ENCODE results near the gene MRAP2.

Gene MRAP2

GRCh38 chr6:84033523-84034451, at the start of gene MRAP2:
MRAP2 (plus strand) TSS chr6:84033772; CDS start chr6:84055319, 21,547 bp downstream.
- peak; percentile 36 for DNase-seq (ENCODE audit: low read depth)

- DNase-seq (ENCODE audit: low read depth), result no peak
Measured at GRCh38 chr6:83984411-83984810, 49.2 kb upstream of the MRAP2 start.

- no peak for DNase-seq (ENCODE audit: low read depth)
Measured at GRCh38 chr6:83985308-83985713, 48.3 kb upstream of the MRAP2 start.

- no peak for DNase-seq (ENCODE audit: low read depth)
Measured at GRCh38 chr6:83985715-83986114, 47.9 kb upstream of the MRAP2 start.

GRCh38 chr6:83998021-83998584, 35.5 kb upstream of the MRAP2 start:
- DNase-seq (ENCODE audit: low read depth), result no peak

GRCh38 chr6:84001119-84001518, 32.5 kb upstream of the MRAP2 start:
- no peak for DNase-seq (ENCODE audit: low read depth)

GRCh38 chr6:84002226-84002625, 31.3 kb upstream of the MRAP2 start:
- no peak for DNase-seq (ENCODE audit: low read depth)

GRCh38 chr6:84003131-84003530, 30.4 kb upstream of the MRAP2 start:
- no peak for DNase-seq (ENCODE audit: low read depth)

- DNase-seq (ENCODE audit: low read depth), result no peak
Measured at GRCh38 chr6:84003654-84004053, 29.9 kb upstream of the MRAP2 start.

GRCh38 chr6:84007871-84008270, 25.7 kb upstream of the MRAP2 start:
- DNase-seq (ENCODE audit: low read depth), result no peak

- DNase-seq (ENCODE audit: low read depth), result no peak
Measured at GRCh38 chr6:84013354-84013753, 20.2 kb upstream of the MRAP2 start.

- no peak for DNase-seq (ENCODE audit: low read depth)
Measured at GRCh38 chr6:84013931-84014330, 19.6 kb upstream of the MRAP2 start.

GRCh38 chr6:84016029-84016428, 17.5 kb upstream of the MRAP2 start:
- no peak for DNase-seq (ENCODE audit: low read depth)

GRCh38 chr6:84017709-84018452, 15.7 kb upstream of the MRAP2 start:
- DNase-seq (ENCODE audit: low read depth), result no peak

- no peak for DNase-seq (ENCODE audit: low read depth)
Measured at GRCh38 chr6:84018453-84019061, 15.0 kb upstream of the MRAP2 start.

GRCh38 chr6:84019141-84019841, 14.3 kb upstream of the MRAP2 start:
- DNase-seq (ENCODE audit: low read depth), result no peak

GRCh38 chr6:84019842-84020211, 13.7 kb upstream of the MRAP2 start:
- no peak for DNase-seq (ENCODE audit: low read depth)

GRCh38 chr6:84021625-84022024, 11.9 kb upstream of the MRAP2 start:
- DNase-seq (ENCODE audit: low read depth), result no peak

- DNase-seq (ENCODE audit: low read depth), result no peak
Measured at GRCh38 chr6:84026721-84027164, 6.8 kb upstream of the MRAP2 start.

GRCh38 chr6:84027340-84028181, 6.0 kb upstream of the MRAP2 start:
- peak; percentile 53 for DNase-seq (ENCODE audit: low read depth)

GRCh38 chr6:84028350-84028749, 5.2 kb upstream of the MRAP2 start:
- DNase-seq (ENCODE audit: low read depth), result no peak
